CD4-positive, alpha-beta T cell treated with Interleukin-15 for 1 hour (primary cell): ENCODE measurements around the gene FAM98B.
"Not testable (repeated sequence)": the region's sequence is repeated elsewhere in the genome, so short reads cannot be mapped to it uniquely, and the experiment has no call there.

Experiments used
- DNase-seq: peaks from one replicate; pipeline ENCODE4 v3.0.0-alpha.2; 2020

FAM98B gene

DNA sequence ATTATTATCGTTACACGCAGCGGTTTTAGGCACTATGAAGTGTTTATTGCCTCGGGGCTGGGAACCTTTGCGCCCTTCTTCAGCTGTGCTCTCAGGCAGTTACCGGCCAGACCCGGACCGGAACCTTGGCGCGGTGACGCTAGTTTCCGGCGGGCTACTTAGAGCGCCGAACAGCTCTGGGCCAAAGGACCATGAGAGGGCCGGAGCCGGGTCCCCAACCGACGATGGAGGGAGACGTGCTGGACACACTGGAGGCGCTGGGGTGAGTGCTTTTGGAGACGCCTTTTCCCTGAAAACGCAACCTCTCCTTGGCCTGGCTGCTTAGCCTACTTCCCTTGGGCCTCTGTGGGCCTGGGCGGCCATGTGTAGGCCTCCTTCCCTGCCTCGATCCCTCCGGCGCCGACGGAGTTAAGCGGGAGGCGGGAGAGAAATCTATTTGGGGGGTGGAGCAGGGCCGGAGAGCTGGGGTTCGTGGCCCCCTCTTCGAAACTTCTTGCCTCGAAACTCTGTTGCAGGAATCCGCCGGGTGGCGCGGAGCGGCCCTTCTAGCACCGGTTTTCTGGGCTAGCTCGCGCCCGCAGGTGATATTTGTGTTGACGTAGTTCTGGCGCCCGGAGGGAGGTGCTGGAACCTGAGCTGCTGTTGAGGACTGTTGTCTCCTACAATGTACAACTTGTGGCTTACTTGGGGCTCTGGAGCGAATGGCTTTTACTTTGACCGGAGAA is at the start of gene FAM98B:
Gene FAM98B, plus strand, starts transcription at position 157 of the 725 bp plus-strand sequence. Its CDS starts 35 bp downstream, at position 192.
- DNase-seq: peak; percentile 82

DNA sequence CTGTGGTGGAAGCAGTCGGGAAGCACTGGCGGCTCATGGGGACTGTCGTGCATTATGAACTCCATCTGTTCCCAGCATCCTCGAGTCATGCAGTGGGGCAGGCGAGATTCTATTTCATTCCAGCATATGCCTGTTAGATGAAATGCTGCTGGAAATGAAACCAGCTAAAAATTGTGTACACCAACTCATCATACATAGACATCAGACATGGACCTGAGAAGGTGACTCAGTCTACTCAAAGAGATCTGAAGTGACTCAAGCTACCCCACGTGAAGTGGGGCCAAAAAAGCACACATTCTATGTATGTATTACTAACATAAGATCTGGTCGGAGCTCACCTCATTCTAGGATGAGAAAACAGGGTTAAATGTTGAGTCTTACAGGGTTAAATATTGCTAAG is 47.5 kb upstream of the FAM98B start:
- DNase-seq: no peak

DNA sequence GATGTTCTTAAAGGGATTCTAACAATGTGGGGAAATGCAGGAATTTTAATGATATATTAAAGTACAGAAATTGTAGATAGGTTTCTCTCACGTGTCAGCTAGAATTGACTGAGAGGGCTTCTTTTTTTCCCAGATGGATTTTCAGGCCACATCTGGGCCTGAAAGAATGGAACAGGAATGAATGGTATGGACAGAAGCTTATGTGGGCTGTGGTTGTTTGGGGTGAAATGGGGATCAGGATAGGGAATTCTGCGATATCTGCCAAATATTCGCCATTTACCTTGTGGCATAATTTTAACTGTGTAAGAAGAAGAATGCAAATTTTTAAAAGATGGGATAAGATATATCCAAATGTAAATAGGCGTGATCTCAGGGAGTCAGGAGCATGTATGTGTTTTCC is 45.4 kb upstream of the FAM98B start:
- no peak for DNase-seq

DNA sequence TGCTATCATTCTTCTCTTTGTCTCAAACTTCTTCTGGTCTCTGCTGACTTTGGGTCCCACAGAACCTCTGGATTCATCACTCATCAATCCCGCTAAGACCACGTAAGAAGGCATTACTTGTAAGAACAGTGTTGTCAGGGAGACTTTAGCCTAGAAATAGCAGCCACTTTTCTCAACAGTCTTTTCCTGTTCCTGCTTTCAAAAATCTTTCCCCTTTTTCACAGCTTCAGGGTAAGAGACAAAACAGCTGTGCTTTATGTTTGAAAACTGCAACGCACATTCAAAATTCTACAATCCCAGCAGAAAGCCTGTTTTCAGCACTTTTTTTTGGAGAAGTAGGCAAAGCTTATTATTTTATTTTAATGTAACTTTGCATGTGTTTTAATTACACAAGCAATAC is 42.0 kb upstream of the FAM98B start:
- no peak for DNase-seq

DNA sequence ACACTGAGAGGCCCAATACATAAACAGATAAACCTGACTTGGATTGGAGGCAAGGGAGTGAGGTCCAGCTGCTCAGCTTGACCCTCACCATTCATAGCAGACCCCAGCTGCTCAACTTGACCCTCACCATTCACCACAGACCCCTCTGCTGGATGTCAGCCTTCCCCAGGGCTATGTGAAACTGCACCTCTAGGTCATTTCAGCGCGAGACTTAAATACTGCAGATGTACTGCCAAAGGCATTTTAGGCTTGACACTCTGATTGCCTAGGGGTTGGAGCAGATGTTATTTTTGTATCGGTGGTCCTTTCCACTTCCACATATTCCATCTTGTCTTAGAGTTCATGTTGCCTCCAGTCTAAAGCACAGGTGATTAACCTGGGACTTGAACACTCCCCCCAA is 41.5 kb upstream of the FAM98B start:
- no peak for DNase-seq

DNA sequence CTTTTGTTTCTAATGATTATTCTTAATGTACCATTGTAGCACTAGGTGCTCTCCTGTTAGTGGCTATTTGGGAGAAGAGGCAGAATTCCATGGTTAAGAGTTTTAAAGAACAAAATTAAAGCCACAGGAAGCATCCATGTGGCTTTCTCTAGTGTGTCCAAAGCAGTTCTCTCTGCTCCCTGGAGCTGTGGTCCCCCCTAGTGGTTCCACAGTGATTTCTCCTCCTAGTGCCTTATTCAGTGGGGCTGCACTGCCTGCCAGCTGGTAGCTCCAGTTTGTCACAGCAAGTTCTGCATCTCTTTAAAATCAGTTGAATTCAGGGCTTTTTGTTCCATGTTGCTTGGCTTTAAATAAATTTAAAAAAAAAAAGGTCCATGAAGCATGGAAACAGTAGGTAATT is 39.6 kb upstream of the FAM98B start:
- DNase-seq: no peak

- no peak for DNase-seq
Observed at GRCh38 chr15:38421069-38421690, 32.7 kb upstream of the FAM98B start.

DNA sequence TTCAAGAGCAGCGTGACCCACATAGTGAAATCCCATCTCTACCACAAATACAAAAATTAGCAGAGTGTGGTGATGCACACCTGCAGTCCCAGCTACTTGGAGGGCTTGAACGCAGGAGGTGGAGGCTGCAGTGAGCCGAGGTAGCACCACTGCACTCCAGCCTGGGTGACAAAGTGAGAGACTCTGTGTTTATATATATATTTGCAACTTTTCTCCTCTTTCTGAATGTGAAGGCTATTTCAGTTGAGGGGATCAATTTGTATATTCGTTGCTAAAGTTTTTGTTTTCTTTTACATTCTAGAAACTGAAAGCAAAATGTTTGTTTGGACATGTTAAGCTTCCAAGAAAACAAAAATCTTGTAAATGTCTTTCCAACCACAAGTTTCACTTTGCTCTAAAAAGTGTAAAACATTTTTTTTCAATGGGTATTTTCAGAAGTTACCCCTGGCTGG is 29.8 kb upstream of the FAM98B start:
- no peak for DNase-seq

GRCh38 chr15:38425269-38425668 is 28.7 kb upstream of the FAM98B start:
- no peak for DNase-seq

DNA sequence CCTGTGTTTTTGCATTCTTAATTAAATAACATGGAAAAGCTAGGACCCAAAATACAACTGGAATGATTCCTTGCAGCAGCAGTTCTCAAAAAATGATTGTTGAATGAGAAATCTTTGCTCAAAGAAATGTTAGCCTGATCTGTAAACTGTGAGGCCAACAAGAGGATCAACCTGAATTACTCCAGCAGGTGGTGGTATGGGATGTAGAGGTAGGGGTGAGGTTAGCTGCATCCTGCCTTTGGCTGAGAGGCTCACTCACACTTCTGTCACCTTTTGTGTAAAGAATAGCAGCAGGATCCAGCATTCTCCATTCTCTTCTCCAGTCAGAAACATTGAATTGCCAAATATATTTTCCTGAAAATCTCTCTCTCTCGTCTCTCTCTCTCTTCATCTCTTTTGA is 26.5 kb upstream of the FAM98B start:
- DNase-seq: no peak

- DNase-seq: no peak
Observed at GRCh38 chr15:38430106-38430760, 23.7 kb upstream of the FAM98B start.

- no peak for DNase-seq
Observed at GRCh38 chr15:38436993-38437392, 16.9 kb upstream of the FAM98B start.

GRCh38 chr15:38437603-38438002 is 16.3 kb upstream of the FAM98B start:
- not testable (repeated sequence) for DNase-seq

DNA sequence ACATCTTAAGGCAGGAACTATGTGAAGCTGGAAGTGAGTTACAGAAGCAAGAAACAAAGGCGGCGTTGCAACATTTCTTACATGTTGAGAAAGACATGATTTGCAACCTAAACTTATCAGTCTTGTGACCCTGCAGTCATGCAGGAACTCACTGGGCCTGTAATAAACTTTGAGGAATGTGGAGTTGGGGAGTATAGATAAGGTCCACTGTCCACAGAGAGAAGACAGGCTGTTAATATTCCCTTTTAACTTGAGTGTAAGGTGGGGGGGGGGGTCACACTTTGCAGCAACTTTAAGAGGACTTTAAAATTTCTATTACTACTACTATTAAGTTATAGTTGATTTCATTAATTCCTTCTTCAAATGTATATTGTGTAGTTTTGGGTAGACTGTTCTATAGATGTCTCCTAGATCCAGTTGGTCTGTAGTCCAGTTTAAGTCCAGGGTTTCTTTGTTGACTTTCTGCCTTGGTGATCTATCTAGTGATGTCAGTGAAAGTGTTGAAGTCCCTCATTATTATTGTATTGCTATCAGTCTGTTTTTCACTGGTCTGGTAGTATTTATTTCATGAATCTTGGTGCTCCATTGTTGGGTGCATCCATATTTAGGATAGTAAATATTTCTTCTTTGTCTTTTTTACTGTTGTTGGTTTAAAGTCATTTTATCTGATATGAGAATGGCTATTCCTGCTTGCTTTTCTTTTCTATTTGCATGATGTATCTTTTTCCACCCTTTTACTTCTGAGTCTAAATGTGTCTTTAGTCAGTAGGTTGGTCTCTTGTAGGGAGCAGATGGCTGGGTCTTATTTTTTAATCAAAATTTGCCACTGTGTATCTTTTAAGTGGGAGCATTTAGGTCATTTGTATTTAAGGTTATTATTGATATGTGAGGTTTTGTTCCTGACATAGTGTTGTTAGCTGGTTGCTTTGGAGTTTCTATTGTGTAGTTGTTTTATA is 15.6 kb upstream of the FAM98B start:
- DNase-seq: no peak

GRCh38 chr15:38440353-38441129 is 13.4 kb upstream of the FAM98B start:
- peak; percentile 46 for DNase-seq

DNA sequence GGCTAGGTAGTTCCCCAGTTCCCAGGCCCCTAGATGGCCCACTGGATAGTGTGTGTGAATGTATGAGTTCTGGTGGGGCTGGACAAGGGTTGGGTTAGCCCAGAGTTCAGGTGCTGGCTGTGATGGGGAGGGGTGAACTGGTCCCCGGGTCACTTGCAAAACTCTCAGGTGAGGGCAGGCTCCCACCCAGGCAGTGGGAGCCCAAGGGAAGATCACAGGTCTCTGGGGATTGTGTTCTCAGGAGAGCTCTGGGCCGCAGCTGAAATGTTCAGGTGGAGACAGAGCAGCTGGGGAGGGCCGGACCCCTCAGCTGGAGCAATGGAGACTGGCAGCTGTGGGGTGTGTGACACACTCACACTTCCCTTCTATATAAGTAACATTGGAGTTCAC is 12.8 kb upstream of the FAM98B start:
- no peak for DNase-seq

DNA sequence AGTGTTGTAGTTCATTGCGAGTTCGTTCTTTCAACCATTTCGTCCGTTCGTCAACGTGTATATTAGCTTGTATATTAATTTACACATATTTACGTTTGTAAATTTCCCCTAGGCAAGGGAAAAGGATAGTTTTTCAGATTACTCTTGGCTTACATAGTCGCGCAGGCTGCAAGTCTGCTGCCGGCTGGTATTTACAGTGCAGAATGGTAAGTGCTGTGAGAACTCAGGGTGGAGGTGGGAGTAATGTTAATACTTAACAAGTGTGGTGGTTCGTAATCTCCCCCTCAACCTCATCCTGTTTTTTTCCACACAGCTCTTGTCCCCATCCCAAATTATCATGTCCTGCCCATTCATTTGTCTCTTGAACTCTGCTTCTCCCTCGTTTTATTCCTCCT is 766 bp downstream of the FAM98B start:
- no peak for DNase-seq

GRCh38 chr15:38455092-38455491 is 1.2 kb downstream of the FAM98B start:
- DNase-seq: no peak

- no peak for DNase-seq
Observed at GRCh38 chr15:38458646-38459045, 4.7 kb downstream of the FAM98B start.

- no peak for DNase-seq
Observed at GRCh38 chr15:38459480-38459879, 5.6 kb downstream of the FAM98B start.

GRCh38 chr15:38460543-38460942 is 6.6 kb downstream of the FAM98B start:
- no peak for DNase-seq
